Panc1 (cell line): ENCODE results near the gene IQSEC1.

Experiments used
- POLR2AphosphoS5 ChIP-seq: IDR thresholded peaks from 2 replicates; pipeline ENCODE4 v1.6.1; 2012; ENCODE audit warnings: mild to moderate bottlenecking, low read depth, low read length, moderate library complexity
- TCF7L2 ChIP-seq: IDR thresholded peaks from 2 replicates; pipeline ENCODE4 v1.6.1; 2011; ENCODE audit warnings: mild to moderate bottlenecking, low read depth, low read length, inconsistent platforms
- TF ChIP-seq, protein P1 (sequence below): fragments of 450-650 bp; IDR thresholded peaks from 2 replicates; pipeline ENCODE4 v1.5.1; 2017; ENCODE audit warnings: mild to moderate bottlenecking

DNA sequence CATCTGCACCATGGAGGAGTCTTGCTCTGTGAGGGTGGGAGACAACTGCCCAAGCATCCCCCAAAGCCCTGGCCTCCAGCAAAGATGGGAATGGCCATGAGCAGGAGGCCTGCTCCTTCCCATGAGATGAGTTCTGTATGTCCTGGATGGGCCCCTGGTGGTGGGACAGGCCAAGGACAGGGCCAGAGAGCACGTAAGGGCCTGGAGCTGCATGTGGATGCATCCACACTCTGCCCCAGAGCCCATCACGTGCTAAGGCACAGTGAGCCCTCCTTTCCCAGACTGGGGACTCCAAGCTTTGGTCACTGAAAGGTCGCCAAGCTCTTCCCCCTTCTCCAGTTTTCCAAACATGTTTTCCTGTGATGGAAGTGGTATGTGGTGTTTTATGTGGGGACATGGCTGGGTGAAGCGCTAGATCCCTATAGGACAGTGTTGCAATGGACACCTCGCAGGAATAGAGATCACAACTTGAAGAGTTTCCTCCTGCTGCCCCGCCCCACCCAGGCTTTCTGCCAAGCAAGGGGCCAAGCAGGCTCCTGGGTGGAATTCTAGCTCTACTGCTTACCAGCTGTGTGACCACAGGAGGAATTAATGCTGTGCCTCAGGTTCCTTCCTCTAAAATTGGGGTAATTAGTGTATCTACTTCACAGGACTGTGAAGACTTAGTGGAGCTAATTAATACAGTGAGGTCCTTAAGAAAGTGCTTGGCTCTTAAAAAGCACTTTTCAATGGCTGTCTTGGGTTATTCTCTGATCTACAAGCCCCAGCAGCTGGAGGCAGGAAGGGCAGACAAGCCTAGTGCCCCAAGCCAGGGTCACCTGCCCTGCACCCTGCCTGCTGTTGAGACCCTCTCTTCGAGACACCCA is 125.5 kb downstream of the IQSEC1 start:
- TF ChIP-seq, protein P1, sequence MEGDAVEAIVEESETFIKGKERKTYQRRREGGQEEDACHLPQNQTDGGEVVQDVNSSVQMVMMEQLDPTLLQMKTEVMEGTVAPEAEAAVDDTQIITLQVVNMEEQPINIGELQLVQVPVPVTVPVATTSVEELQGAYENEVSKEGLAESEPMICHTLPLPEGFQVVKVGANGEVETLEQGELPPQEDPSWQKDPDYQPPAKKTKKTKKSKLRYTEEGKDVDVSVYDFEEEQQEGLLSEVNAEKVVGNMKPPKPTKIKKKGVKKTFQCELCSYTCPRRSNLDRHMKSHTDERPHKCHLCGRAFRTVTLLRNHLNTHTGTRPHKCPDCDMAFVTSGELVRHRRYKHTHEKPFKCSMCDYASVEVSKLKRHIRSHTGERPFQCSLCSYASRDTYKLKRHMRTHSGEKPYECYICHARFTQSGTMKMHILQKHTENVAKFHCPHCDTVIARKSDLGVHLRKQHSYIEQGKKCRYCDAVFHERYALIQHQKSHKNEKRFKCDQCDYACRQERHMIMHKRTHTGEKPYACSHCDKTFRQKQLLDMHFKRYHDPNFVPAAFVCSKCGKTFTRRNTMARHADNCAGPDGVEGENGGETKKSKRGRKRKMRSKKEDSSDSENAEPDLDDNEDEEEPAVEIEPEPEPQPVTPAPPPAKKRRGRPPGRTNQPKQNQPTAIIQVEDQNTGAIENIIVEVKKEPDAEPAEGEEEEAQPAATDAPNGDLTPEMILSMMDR = no peak
- no peak for TF ChIP-seq POLR2AphosphoS5
- no peak for TF ChIP-seq TCF7L2
